ENCODE data around the gene AXIN1. TPM values are rescaled to one million over a fixed set of nuclear protein-coding genes. Genes with fewer than 3 reads are reported as not detected.
"Not testable (repeated sequence)": the region's sequence is repeated elsewhere in the genome, so short reads cannot be mapped to it uniquely, and the experiment has no call there.

The AXIN1 gene
- total and polyA plus RNA-seq, 2 donors (not counting 3 experiments of a cell fraction or from before 2014, with no cell fraction given), result 8.3 to 21.9 TPM

GRCh38 chr16:387761-388666 lies 35.5 kb upstream of the AXIN1 start:
- dilution Hi-C loops (cut with MboI; ENCODE audit: extremely low pct_ligation_motif_present, low sequenced_read_pairs); H3K9ac ChIP-seq (replicated peaks; ENCODE audit: extremely low read depth, insufficient read depth, low read length); H3K4me2 ChIP-seq (ENCODE audit: insufficient read depth, low read length); H3K9me3 ChIP-seq (replicated peaks; ENCODE audit: control insufficient read depth, insufficient read depth, low read length); H4K20me1 ChIP-seq (replicated peaks; ENCODE audit: control insufficient read depth, extremely low read depth, insufficient read depth, low read length); CTCF ChIA-PET; FAIRE-seq; BruUV-seq (replicated peaks); H3K27me3 ChIP-seq (ENCODE audit: control insufficient read depth in 2 of 2, insufficient read depth in 2 of 2, low read length in 2 of 2); DNase-seq (ENCODE audit: low read depth, low spot score); H3K9me1 ChIP-seq (replicated peaks; ENCODE audit: control insufficient read depth, extremely low read depth, insufficient read depth, low read length); H3K27ac ChIP-seq (ENCODE audit: insufficient read depth, low read depth, low read length); H2AFZ ChIP-seq (ENCODE audit: low read depth, low read length); H3K79me2 ChIP-seq (ENCODE audit: control insufficient read depth, insufficient read depth, low read length); intact Hi-C loops (cut with micrococcal nuclease); H3K36me3 ChIP-seq (ENCODE audit: control insufficient read depth in 2 of 2, extremely low read depth in 1 of 2, insufficient read depth in 2 of 2, low read length in 2 of 2); POLR2A ChIA-PET; H3K4me3 ChIP-seq (replicated peaks in 1 of 3; ENCODE audit: insufficient read depth in 1 of 3, low read depth in 1 of 3, low read length in 3 of 3): not testable (repeated sequence)
- H3K4me1 ChIP-seq (ENCODE audit: control insufficient read depth, extremely low read depth, insufficient read depth, low read length), result peaks cover 13% of the 10 kb centered on the region

DNA sequence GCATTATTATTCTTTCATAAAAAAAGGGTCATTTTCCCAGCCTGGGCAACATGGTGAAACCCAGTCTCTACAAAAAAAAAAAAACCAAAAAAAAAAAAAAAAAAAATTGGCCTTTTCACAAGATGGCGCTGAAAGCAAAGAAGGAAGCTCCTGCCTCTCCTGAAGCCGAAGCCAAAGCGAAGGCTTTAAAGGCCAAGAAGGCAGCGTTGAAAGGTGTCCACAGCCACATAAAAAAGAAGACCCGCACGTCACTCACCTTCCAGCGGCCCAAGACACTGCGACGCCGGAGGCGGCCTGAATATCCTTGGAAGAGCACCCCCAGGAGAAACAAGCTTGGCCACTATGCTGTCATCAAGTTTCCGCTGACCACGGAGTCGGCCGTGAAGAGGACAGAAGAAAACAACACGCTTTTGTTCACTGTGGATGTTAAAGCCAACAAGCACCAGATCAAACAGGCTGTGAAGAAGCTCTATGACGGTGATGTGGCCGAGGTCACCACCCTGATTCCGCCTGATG lies 34.2 kb upstream of the AXIN1 start:
- Histone ChIP-seq H3K27ac (ENCODE audit: insufficient read depth, low read depth, low read length) (no peak overlapping the region), H3K4me1 (ENCODE audit: control insufficient read depth, extremely low read depth, insufficient read depth, low read length) (peaks cover 20% of the 10 kb centered on the region), H3K36me3 (ENCODE audit: control insufficient read depth in 2 of 2, extremely low read depth in 1 of 2, insufficient read depth in 2 of 2, low read length in 2 of 2) (no peaks in the 10 kb centered on the region), H3K9me3 (replicated peaks; ENCODE audit: control insufficient read depth, insufficient read depth, low read length) (no peaks in the 10 kb centered on the region), H3K9me1 (replicated peaks; ENCODE audit: control insufficient read depth, extremely low read depth, insufficient read depth, low read length) (no peaks in the 10 kb centered on the region), H3K4me3 (replicated peaks in 1 of 3; ENCODE audit: insufficient read depth in 1 of 3, low read depth in 1 of 3, low read length in 3 of 3) (no peak overlapping the region), H4K20me1 (replicated peaks; ENCODE audit: control insufficient read depth, extremely low read depth, insufficient read depth, low read length) (no peaks in the 10 kb centered on the region), H3K9ac (replicated peaks; ENCODE audit: extremely low read depth, insufficient read depth, low read length) (no peak overlapping the region), H3K4me2 (ENCODE audit: insufficient read depth, low read length) (no peak overlapping the region), H3K27me3 (ENCODE audit: control insufficient read depth in 2 of 2, insufficient read depth in 2 of 2, low read length in 2 of 2) (no peaks in the 10 kb centered on the region), H2AFZ (ENCODE audit: low read depth, low read length) (no peak overlapping the region), H3K79me2 (ENCODE audit: control insufficient read depth, insufficient read depth, low read length) (no peaks in the 10 kb centered on the region)
- no TSS peak for BruUV-seq (replicated peaks)
- intact Hi-C loops (cut with micrococcal nuclease) (no loop called here), dilution Hi-C loops (cut with MboI; ENCODE audit: extremely low pct_ligation_motif_present, low sequenced_read_pairs) (no loop called here)
- DNase-seq (ENCODE audit: low read depth, low spot score) (no peak), FAIRE-seq (no peak)
- CTCF ChIA-PET, result interaction anchor here (0.7 to 1.8 kb wide), 4 partner anchors 9 to 109 kb away, joined by 4 to 10 read pairs (median 6); no protein-coding TSS in a partner anchor
- POLR2A ChIA-PET, result interaction anchor here (0.6 to 0.7 kb wide), 2 partner anchors 10 to 180 kb away, joined by 3 read pairs; partner anchors contain the start of gene NHLRC4
- TF ChIP-seq POLR2AphosphoS5 (IDR thresholded peaks at IDR 0.05; ENCODE audit: insufficient read depth, low read depth, low read length), result no peak
- no peak for TF ChIP-seq EZH2 (IDR thresholded peaks at IDR 0.05; ENCODE audit: borderline replicate concordance, low read depth, low read length, severe bottlenecking)
- TF ChIP-seq JUN (IDR thresholded peaks at IDR 0.05; ENCODE audit: borderline replicate concordance, insufficient read depth, insufficient read length, low read depth), result no peak
- TF ChIP-seq FOS (IDR thresholded peaks at IDR 0.05; ENCODE audit: borderline replicate concordance, insufficient read depth, low read length), result no peak
- TF ChIP-seq GATA2 (IDR thresholded peaks at IDR 0.05; ENCODE audit: insufficient read depth, insufficient read length, low read depth, low read length), result no peak
- TF ChIP-seq, protein P1, sequence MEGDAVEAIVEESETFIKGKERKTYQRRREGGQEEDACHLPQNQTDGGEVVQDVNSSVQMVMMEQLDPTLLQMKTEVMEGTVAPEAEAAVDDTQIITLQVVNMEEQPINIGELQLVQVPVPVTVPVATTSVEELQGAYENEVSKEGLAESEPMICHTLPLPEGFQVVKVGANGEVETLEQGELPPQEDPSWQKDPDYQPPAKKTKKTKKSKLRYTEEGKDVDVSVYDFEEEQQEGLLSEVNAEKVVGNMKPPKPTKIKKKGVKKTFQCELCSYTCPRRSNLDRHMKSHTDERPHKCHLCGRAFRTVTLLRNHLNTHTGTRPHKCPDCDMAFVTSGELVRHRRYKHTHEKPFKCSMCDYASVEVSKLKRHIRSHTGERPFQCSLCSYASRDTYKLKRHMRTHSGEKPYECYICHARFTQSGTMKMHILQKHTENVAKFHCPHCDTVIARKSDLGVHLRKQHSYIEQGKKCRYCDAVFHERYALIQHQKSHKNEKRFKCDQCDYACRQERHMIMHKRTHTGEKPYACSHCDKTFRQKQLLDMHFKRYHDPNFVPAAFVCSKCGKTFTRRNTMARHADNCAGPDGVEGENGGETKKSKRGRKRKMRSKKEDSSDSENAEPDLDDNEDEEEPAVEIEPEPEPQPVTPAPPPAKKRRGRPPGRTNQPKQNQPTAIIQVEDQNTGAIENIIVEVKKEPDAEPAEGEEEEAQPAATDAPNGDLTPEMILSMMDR (IDR thresholded peaks at IDR 0.05; ENCODE audit: extremely low read depth in 1 of 2, insufficient read depth in 1 of 2, low read depth in 1 of 2, low read length in 2 of 2), result no peak
- no peak for TF ChIP-seq MYC (IDR thresholded peaks at IDR 0.05; ENCODE audit: low read depth, low read length)
- no peak for TF ChIP-seq POLR2A (IDR thresholded peaks at IDR 0.05; ENCODE audit: low read depth, low read length)
- TF ChIP-seq MAX (IDR thresholded peaks at IDR 0.05; ENCODE audit: insufficient read depth, insufficient read length), result no peak

Data from endothelial cell of umbilical vein (primary cell).